PC-3 (cell line): Measurements from ENCODE around the gene HUNK.

Source experiments
- CTCF ChIP-seq: fragments of 300-600 bp; sonication (generic); conservative IDR thresholded peaks from 2 replicates; pipeline ENCODE4 v1.5.1; 2017; ENCODE audit warnings: antibody characterized with exemption, low read depth, mild to moderate bottlenecking, low read length
- EZH2 ChIP-seq: fragments of 300-600 bp; sonication (generic); IDR thresholded peaks from one replicate; pipeline ENCODE4 v1.6.1; 2017; ENCODE audit warnings: antibody characterized with exemption, mild to moderate bottlenecking, low read length; ENCODE audit not compliant: unreplicated experiment

GRCh38 chr21:31893851-31894415 is 21.1 kb downstream of the HUNK start:
- TF ChIP-seq CTCF (no peak), EZH2 (no peak)
